Panc1 (cell line): ENCODE results near the gene MEGF9.

Experiments
- TCF7L2 ChIP-seq: IDR thresholded peaks from 2 replicates; pipeline ENCODE4 v1.6.1; 2011; ENCODE audit warnings: mild to moderate bottlenecking, low read depth, low read length, inconsistent platforms
- TF ChIP-seq, protein P1 (sequence below): fragments of 450-650 bp; IDR thresholded peaks from 2 replicates; pipeline ENCODE4 v1.5.1; 2017; ENCODE audit warnings: mild to moderate bottlenecking
- TF ChIP-seq, protein P2 (sequence below), 2 experiments: IDR thresholded peaks; 2 replicates each; pipeline ENCODE4 v1.6.1; 2011 to 2012; ENCODE audit warnings: low read depth in 2 of 2, control low read depth in 1 of 2, low read length in 1 of 2, mild to moderate bottlenecking in 1 of 2, moderate library complexity in 1 of 2; ENCODE audit not compliant: insufficient read depth in 1 of 2

DNA sequence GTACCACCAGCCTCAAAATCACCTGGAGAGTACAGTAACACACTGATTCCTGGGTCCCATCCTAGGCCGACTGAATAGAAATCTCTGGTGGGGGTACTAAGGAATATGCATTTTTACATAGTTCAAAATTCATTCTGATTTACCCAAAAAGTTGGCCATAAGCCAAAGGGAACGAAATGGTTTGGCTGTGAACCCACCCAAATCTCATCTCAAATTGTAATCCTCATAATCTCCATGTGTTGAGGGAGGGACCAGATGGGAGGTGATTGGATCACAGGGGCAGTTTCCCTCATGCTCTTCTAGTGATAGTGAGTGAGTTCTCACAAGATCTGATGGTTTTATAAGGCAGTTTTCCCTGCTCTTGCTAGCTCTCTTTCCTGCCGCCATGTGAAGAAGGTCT, 31.1 kb downstream of the MEGF9 start:
- TF ChIP-seq, protein P1, sequence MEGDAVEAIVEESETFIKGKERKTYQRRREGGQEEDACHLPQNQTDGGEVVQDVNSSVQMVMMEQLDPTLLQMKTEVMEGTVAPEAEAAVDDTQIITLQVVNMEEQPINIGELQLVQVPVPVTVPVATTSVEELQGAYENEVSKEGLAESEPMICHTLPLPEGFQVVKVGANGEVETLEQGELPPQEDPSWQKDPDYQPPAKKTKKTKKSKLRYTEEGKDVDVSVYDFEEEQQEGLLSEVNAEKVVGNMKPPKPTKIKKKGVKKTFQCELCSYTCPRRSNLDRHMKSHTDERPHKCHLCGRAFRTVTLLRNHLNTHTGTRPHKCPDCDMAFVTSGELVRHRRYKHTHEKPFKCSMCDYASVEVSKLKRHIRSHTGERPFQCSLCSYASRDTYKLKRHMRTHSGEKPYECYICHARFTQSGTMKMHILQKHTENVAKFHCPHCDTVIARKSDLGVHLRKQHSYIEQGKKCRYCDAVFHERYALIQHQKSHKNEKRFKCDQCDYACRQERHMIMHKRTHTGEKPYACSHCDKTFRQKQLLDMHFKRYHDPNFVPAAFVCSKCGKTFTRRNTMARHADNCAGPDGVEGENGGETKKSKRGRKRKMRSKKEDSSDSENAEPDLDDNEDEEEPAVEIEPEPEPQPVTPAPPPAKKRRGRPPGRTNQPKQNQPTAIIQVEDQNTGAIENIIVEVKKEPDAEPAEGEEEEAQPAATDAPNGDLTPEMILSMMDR = no peak
- TF ChIP-seq TCF7L2 = no peak
- TF ChIP-seq, protein P2, sequence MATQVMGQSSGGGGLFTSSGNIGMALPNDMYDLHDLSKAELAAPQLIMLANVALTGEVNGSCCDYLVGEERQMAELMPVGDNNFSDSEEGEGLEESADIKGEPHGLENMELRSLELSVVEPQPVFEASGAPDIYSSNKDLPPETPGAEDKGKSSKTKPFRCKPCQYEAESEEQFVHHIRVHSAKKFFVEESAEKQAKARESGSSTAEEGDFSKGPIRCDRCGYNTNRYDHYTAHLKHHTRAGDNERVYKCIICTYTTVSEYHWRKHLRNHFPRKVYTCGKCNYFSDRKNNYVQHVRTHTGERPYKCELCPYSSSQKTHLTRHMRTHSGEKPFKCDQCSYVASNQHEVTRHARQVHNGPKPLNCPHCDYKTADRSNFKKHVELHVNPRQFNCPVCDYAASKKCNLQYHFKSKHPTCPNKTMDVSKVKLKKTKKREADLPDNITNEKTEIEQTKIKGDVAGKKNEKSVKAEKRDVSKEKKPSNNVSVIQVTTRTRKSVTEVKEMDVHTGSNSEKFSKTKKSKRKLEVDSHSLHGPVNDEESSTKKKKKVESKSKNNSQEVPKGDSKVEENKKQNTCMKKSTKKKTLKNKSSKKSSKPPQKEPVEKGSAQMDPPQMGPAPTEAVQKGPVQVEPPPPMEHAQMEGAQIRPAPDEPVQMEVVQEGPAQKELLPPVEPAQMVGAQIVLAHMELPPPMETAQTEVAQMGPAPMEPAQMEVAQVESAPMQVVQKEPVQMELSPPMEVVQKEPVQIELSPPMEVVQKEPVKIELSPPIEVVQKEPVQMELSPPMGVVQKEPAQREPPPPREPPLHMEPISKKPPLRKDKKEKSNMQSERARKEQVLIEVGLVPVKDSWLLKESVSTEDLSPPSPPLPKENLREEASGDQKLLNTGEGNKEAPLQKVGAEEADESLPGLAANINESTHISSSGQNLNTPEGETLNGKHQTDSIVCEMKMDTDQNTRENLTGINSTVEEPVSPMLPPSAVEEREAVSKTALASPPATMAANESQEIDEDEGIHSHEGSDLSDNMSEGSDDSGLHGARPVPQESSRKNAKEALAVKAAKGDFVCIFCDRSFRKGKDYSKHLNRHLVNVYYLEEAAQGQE (IDR thresholded peaks at IDR 0.05; ENCODE audit: insufficient read depth in 1 of 2, low read depth in 2 of 2, low read length in 1 of 2) = no peak
